Suppressor macrophage treated with lipopolysaccharide for 1 hour (primary cell): Measurements from ENCODE around the gene FGF14.
A peak's percentile ranks its signal among the peaks of the same experiment; 100 is the strongest.
"Not testable (repeated sequence)": the region's sequence is repeated elsewhere in the genome, so short reads cannot be mapped to it uniquely, and the experiment has no call there.

Source experiments
- DNase-seq, 3 donors: peaks; one replicate each; pipeline ENCODE4 v3.0.0-alpha.2; 2020 to 2022

The FGF14 gene

GRCh38 chr13:101837778-101838177, 564.1 kb downstream of the FGF14 start:
- DNase-seq = not testable (repeated sequence)

- no peak for DNase-seq
Observed at GRCh38 chr13:101837288-101837687, 564.6 kb downstream of the FGF14 start.

DNA sequence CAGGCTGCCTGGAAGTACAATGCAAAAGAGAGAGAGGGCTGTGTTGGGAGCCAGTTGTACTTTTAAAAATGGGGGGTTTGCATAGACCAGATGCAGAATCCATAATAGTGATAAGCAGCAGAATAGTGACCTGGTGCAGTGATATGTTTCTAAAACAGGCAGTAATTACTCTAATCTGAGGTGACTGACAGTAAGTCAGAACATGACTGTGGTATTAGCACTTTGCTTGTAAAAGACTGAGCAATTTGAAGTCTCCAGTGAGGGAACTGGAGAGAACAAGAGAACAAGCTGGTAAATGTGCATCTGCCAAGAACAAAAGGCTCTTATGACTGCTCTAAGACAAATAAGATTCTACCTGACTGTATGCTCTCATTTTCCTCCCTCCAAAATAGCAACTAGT, 565.9 kb downstream of the FGF14 start:
- DNase-seq = no peak

- DNase-seq = no peak
Observed at GRCh38 chr13:101833671-101834070, 568.2 kb downstream of the FGF14 start.

DNA sequence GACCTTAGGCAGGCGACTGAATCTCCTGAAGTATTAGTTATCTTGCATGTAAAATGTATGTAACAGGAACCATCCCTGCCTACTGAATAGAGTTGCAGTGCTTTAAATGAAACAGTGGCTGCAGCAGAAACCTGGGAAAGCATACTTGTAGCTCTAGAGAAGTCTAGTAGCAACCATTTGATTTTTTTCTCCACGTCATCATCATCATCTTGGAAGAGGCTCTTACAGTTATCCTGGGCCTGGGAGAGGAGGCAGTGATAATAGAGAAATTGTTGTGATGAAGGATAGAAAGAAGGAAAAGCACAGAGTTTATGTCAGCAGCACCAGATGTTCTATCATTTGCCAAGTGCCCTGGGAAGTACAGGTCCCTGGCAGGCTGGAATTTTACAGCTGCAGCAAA, 571.8 kb downstream of the FGF14 start:
- DNase-seq = no peak

- DNase-seq = no peak
Observed at GRCh38 chr13:101829484-101829883, 572.4 kb downstream of the FGF14 start.

DNA sequence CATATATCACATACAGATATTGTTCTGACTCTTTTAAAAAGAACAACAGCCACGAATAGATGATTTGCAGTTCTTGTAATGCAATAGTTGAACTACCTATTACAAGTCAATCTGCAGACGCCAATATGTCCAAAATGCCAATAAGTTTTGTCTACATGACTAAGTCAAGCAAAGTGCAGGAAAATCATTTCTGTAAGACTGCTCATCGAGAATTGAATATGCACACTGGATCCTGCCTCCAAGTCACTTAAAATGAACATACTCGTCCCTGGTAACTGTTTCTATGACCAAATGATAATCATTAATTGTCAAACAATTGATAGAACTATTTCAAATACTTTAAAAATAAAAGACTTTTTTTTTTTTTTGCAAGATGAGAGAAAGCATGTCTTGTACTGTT, 573.7 kb downstream of the FGF14 start:
- no peak for DNase-seq

- DNase-seq = no peak
Observed at GRCh38 chr13:101817898-101818297, 584.0 kb downstream of the FGF14 start.

GRCh38 chr13:101811881-101812280, 590.0 kb downstream of the FGF14 start:
- no peak for DNase-seq

DNA sequence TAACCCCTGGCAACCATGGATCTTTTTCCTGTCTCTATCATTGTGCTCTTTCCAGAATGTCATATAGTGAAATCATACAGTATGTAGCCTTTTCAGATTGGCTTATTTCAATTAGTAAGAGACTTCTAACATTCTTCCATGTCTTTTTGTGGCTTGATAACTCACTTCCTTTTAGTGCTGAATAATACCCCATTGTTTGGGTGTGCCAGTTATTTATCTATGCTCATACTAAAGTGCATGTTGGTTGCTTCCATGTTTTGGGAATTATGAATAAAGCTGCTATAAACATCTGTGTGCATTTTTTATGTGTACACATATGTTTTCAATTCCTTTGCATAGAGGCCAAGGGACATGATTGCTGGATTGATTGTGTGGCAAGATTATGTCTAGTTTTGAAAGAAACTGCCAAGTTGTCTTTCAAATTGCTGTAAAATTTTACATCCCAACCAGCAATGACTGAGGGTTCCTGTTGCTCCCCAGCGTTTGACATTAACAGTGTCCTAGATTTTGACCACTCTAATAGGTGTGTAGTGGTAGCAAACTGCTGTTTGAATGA, 590.5 kb downstream of the FGF14 start:
- DNase-seq = no peak

DNA sequence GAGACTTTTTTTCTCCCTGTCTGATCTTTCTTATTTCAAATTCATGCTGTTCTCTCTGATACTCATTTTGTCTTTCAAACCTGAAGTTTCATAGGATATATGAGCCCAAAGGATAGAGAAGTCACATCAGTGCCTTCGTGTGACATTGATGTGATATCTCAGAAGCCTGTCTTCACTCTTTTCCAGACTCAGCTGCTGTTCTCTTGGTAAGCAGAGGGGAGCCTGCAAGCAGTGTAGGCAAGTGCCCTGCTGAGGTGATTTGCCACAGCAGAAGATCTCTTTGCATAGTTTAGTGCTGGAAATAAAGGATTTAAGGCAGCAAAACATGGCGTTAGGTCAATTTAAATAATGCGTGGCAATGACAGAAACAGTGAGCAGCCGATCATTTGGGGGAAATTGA, 602.7 kb downstream of the FGF14 start:
- DNase-seq = no peak

GRCh38 chr13:101798437-101798836, 603.4 kb downstream of the FGF14 start:
- DNase-seq = no peak

DNA sequence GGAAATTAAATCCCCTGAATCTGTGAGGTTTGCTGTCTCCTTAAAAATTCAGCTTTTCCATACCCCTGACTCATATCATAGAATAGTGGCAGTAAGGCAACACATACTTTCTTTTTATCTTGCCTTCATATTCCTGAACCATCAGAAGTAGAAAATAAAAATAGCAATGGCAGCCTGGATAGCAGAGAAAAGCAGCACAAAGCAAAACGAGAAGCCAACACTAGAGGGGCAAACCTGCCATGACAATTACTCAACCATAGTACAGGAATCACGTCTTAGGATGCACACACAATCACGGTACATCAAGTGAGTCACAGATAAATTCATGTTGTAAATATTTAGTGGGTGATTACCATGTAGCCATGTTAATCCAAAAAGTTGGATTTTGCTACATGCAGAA, 606.4 kb downstream of the FGF14 start:
- DNase-seq = no peak

GRCh38 chr13:101795025-101795424, 606.8 kb downstream of the FGF14 start:
- DNase-seq = no peak

GRCh38 chr13:101792189-101792588, 609.7 kb downstream of the FGF14 start:
- DNase-seq = no peak

GRCh38 chr13:101785858-101786257, 616.0 kb downstream of the FGF14 start:
- DNase-seq = no peak

GRCh38 chr13:101784313-101784712, 617.5 kb downstream of the FGF14 start:
- no peak for DNase-seq

DNA sequence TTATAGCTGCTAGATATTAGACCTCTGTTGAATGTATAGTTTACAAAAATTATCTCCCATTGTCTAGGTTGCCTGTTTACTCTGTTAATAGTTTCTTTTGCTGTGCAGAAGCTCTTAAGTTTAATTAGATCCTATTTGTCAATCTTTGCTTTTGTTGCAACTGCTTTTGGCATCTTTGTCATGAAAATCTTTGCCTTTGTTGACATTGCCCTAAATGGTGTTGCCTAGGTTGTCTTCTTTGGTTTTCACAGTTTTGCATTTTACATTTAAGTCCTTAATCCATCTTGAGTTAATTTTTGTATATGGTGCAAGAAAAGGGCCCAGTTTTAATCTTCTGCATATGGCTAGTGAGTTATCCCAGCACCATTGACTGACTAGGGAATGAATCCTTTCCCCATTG, 618.3 kb downstream of the FGF14 start:
- DNase-seq = no peak

DNA sequence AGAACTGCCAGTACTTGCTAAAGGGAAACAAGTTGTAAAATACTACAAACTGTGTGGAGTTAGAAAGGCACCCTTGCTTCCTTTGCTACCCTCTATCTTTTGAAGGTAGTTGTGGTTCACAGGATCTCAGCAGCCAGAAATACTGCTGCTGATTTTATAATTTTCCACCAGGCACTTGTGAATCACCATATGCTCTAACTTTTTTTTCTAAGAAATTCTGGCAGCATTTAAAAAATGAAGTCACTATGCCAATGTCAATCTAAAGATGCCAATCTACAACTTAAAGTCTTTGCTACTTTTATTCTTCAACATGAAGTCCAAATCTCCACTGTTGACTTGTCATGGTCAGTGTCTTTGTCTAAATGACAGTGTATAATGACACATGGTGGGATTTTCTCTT, 621.6 kb downstream of the FGF14 start:
- DNase-seq = no peak

DNA sequence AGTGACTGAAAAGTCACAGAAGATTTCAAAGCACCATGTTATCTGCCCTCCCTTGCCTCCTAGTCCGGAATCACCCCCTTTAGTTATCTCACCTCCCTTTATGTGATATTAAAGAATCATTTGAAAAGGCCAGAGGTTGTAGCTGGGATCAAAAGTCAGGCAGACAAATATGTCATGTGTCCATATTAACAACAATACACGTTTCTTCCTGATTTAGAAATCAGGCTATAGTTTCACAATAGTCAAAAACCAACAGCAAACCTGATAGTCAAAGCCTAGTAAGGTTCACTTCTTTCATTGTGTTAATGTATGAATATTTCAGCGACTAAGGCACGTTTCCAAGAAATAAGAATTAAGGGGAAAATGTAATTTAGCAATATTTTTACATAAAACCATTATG, 622.7 kb downstream of the FGF14 start:
- DNase-seq = no peak

GRCh38 chr13:101775267-101775666, 626.6 kb downstream of the FGF14 start:
- no peak for DNase-seq

GRCh38 chr13:101774393-101774792, 627.5 kb downstream of the FGF14 start:
- no peak for DNase-seq

- DNase-seq = peak; percentile 28 to 40 (median 30)
Observed at GRCh38 chr13:101773062-101773461, 628.8 kb downstream of the FGF14 start.

GRCh38 chr13:101767131-101767530, 634.7 kb downstream of the FGF14 start:
- no peak for DNase-seq

- no peak for DNase-seq
Observed at GRCh38 chr13:101763191-101763590, 638.7 kb downstream of the FGF14 start.
